ENCODE data around the gene KRTAP10-1.
"Not testable (repeated sequence)": the region's sequence is repeated elsewhere in the genome, so short reads cannot be mapped to it uniquely, and the experiment has no call there.

KRTAP10-1 gene

GRCh38 chr21:44506279-44507255 lies 33.4 kb downstream of the KRTAP10-1 start:
- Histone ChIP-seq H3K9ac (ENCODE audit: low read length) (no peak overlapping the region), H3K4me1 (ENCODE audit: control insufficient read depth, insufficient read depth, low read length) (peaks cover 10% of the 10 kb centered on the region), H3K27me3 (ENCODE audit: control insufficient read depth, insufficient read depth, low read length) (peaks cover 19% of the 10 kb centered on the region), H3K36me3 (ENCODE audit: control insufficient read depth, insufficient read depth, low read length) (no peaks in the 10 kb centered on the region), H3K4me3 (ENCODE audit: low read length) (no peak overlapping the region), H3K9me3 (ENCODE audit: control insufficient read depth, low read length) (no peaks in the 10 kb centered on the region)

- Histone ChIP-seq H3K36me3 (ENCODE audit: control insufficient read depth, insufficient read depth, low read length) (no peaks in the 10 kb centered on the region), H3K9ac (ENCODE audit: low read length) (no peak overlapping the region), H3K27me3 (ENCODE audit: control insufficient read depth, insufficient read depth, low read length) (peaks cover 19% of the 10 kb centered on the region), H3K9me3 (ENCODE audit: control insufficient read depth, low read length) (no peaks in the 10 kb centered on the region), H3K4me1 (ENCODE audit: control insufficient read depth, insufficient read depth, low read length) (peaks cover 9% of the 10 kb centered on the region), H3K4me3 (ENCODE audit: low read length) (no peak overlapping the region)
These were observed 34.2 kb downstream of the KRTAP10-1 start for GRCh38 chr21:44505673-44506278.

- H3K4me3 ChIP-seq (ENCODE audit: low read length): no peak overlapping the region
- H3K4me1 ChIP-seq (ENCODE audit: control insufficient read depth, insufficient read depth, low read length): peaks cover 5% of the 10 kb centered on the region
- peaks cover 20% of the 10 kb centered on the region for H3K27me3 ChIP-seq (ENCODE audit: control insufficient read depth, insufficient read depth, low read length)
- H3K9ac ChIP-seq (ENCODE audit: low read length): no peak overlapping the region
- no peaks in the 10 kb centered on the region for H3K36me3 ChIP-seq (ENCODE audit: control insufficient read depth, insufficient read depth, low read length)
- no peaks in the 10 kb centered on the region for H3K9me3 ChIP-seq (ENCODE audit: control insufficient read depth, low read length)
These were observed 36.0 kb downstream of the KRTAP10-1 start for GRCh38 chr21:44503901-44504399.

- Histone ChIP-seq H3K27me3 (ENCODE audit: control insufficient read depth, insufficient read depth, low read length) (peaks cover 14% of the 10 kb centered on the region), H3K4me1 (ENCODE audit: control insufficient read depth, insufficient read depth, low read length) (peaks cover 10% of the 10 kb centered on the region)
- not testable (repeated sequence) for H3K4me3 ChIP-seq (ENCODE audit: low read length); H3K9ac ChIP-seq (ENCODE audit: low read length); H3K36me3 ChIP-seq (ENCODE audit: control insufficient read depth, insufficient read depth, low read length); H3K9me3 ChIP-seq (ENCODE audit: control insufficient read depth, low read length)
These were observed 36.7 kb downstream of the KRTAP10-1 start for GRCh38 chr21:44503006-44503889.

- Histone ChIP-seq H3K9ac (ENCODE audit: low read length) (no peak overlapping the region), H3K9me3 (ENCODE audit: control insufficient read depth, low read length) (no peaks in the 10 kb centered on the region), H3K4me1 (ENCODE audit: control insufficient read depth, insufficient read depth, low read length) (peaks cover 14% of the 10 kb centered on the region), H3K36me3 (ENCODE audit: control insufficient read depth, insufficient read depth, low read length) (no peaks in the 10 kb centered on the region), H3K4me3 (ENCODE audit: low read length) (no peak overlapping the region), H3K27me3 (ENCODE audit: control insufficient read depth, insufficient read depth, low read length) (peaks cover 12% of the 10 kb centered on the region)
These were observed 37.6 kb downstream of the KRTAP10-1 start for GRCh38 chr21:44502171-44502958.

- H3K36me3 ChIP-seq (ENCODE audit: control insufficient read depth, insufficient read depth, low read length): no peaks in the 10 kb centered on the region
- peaks cover 14% of the 10 kb centered on the region for H3K4me1 ChIP-seq (ENCODE audit: control insufficient read depth, insufficient read depth, low read length)
- H3K27me3 ChIP-seq (ENCODE audit: control insufficient read depth, insufficient read depth, low read length): peaks cover 8% of the 10 kb centered on the region
- H3K9me3 ChIP-seq (ENCODE audit: control insufficient read depth, low read length): no peaks in the 10 kb centered on the region
- H3K9ac ChIP-seq (ENCODE audit: low read length): no peak overlapping the region
- no peak overlapping the region for H3K4me3 ChIP-seq (ENCODE audit: low read length)
These were observed 39.9 kb downstream of the KRTAP10-1 start for GRCh38 chr21:44500111-44500510.

GRCh38 chr21:44499631-44500030 lies 40.4 kb downstream of the KRTAP10-1 start:
- Histone ChIP-seq H3K4me3 (ENCODE audit: low read length) (no peak overlapping the region), H3K9ac (ENCODE audit: low read length) (no peak overlapping the region), H3K4me1 (ENCODE audit: control insufficient read depth, insufficient read depth, low read length) (peaks cover 14% of the 10 kb centered on the region), H3K9me3 (ENCODE audit: control insufficient read depth, low read length) (no peaks in the 10 kb centered on the region), H3K36me3 (ENCODE audit: control insufficient read depth, insufficient read depth, low read length) (no peaks in the 10 kb centered on the region), H3K27me3 (ENCODE audit: control insufficient read depth, insufficient read depth, low read length) (peaks cover 8% of the 10 kb centered on the region)

GRCh38 chr21:44499211-44499560 lies 40.8 kb downstream of the KRTAP10-1 start:
- no peak overlapping the region for H3K9ac ChIP-seq (ENCODE audit: low read length)
- H3K4me1 ChIP-seq (ENCODE audit: control insufficient read depth, insufficient read depth, low read length): peaks cover 14% of the 10 kb centered on the region
- no peaks in the 10 kb centered on the region for H3K9me3 ChIP-seq (ENCODE audit: control insufficient read depth, low read length)
- no peaks in the 10 kb centered on the region for H3K36me3 ChIP-seq (ENCODE audit: control insufficient read depth, insufficient read depth, low read length)
- H3K4me3 ChIP-seq (ENCODE audit: low read length): no peak overlapping the region
- H3K27me3 ChIP-seq (ENCODE audit: control insufficient read depth, insufficient read depth, low read length): peaks cover 8% of the 10 kb centered on the region

GRCh38 chr21:44498280-44499210 lies 41.5 kb downstream of the KRTAP10-1 start:
- Histone ChIP-seq H3K4me3 (ENCODE audit: low read length) (no peak overlapping the region), H3K27me3 (ENCODE audit: control insufficient read depth, insufficient read depth, low read length) (peaks cover 8% of the 10 kb centered on the region), H3K9me3 (ENCODE audit: control insufficient read depth, low read length) (no peaks in the 10 kb centered on the region), H3K9ac (ENCODE audit: low read length) (no peak overlapping the region), H3K4me1 (ENCODE audit: control insufficient read depth, insufficient read depth, low read length) (peaks cover 14% of the 10 kb centered on the region), H3K36me3 (ENCODE audit: control insufficient read depth, insufficient read depth, low read length) (no peaks in the 10 kb centered on the region)

- no peak overlapping the region for H3K9ac ChIP-seq (ENCODE audit: low read length)
- peaks cover 14% of the 10 kb centered on the region for H3K4me1 ChIP-seq (ENCODE audit: control insufficient read depth, insufficient read depth, low read length)
- H3K27me3 ChIP-seq (ENCODE audit: control insufficient read depth, insufficient read depth, low read length): peaks cover 8% of the 10 kb centered on the region
- H3K36me3 ChIP-seq (ENCODE audit: control insufficient read depth, insufficient read depth, low read length): no peaks in the 10 kb centered on the region
- H3K9me3 ChIP-seq (ENCODE audit: control insufficient read depth, low read length): no peaks in the 10 kb centered on the region
- no peak overlapping the region for H3K4me3 ChIP-seq (ENCODE audit: low read length)
These were observed 42.3 kb downstream of the KRTAP10-1 start for GRCh38 chr21:44497703-44498126.
